GM23338 (cell line): Measurements from ENCODE around the gene NDUFAF8. TPM values are rescaled to one million over a fixed set of nuclear protein-coding genes. Genes with fewer than 3 reads are reported as not detected.

Experiments used
- ATAC-seq: fragments of 200-7000 bp; cut with Tn5 transposase; 3 replicates; pipeline ENCODE4 v1.9.1; 2020
- DNase-seq: peaks from one replicate; pipeline ENCODE4 v3.0.0-alpha.2; 2015; ENCODE audit warnings: low spot score
- H2AFZ ChIP-seq: fragments of 200-600 bp; sonication (generic); 2 replicates; pipeline ENCODE4 v1.8.0; 2016; ENCODE audit warnings: antibody characterized with exemption, mild to moderate bottlenecking, moderate library complexity
- H3F3A ChIP-seq: fragments of 200-600 bp; sonication (generic); replicated peaks from 2 replicates; pipeline ENCODE4 v1.8.0; 2017; ENCODE audit warnings: antibody characterized with exemption, mixed run types, low read depth
- H3K27ac ChIP-seq: fragments of 200-600 bp; sonication (generic); 2 replicates; pipeline ENCODE4 v1.6.1; 2016; ENCODE audit warnings: low read depth
- H3K27me3 ChIP-seq: fragments of 200-600 bp; sonication (generic); 2 replicates; pipeline ENCODE4 v1.8.0; 2016; ENCODE audit warnings: mild to moderate bottlenecking, mixed run types, moderate library complexity; ENCODE audit not compliant: insufficient read depth
- H3K36me3 ChIP-seq: fragments of 200-600 bp; sonication (generic); 2 replicates; pipeline ENCODE4 v1.8.0; 2016; ENCODE audit warnings: mild to moderate bottlenecking; ENCODE audit not compliant: insufficient read depth
- H3K4me1 ChIP-seq: fragments of 200-600 bp; sonication (generic); 2 replicates; pipeline ENCODE4 v1.8.0; 2016; ENCODE audit warnings: mild to moderate bottlenecking, moderate library complexity; ENCODE audit not compliant: insufficient read depth
- H3K4me2 ChIP-seq: fragments of 200-600 bp; sonication (generic); 2 replicates; pipeline ENCODE4 v1.7.1; 2017; ENCODE audit warnings: mixed run types
- H3K4me3 ChIP-seq: fragments of 200-600 bp; sonication (generic); 2 replicates; pipeline ENCODE4 v1.6.1; 2016; ENCODE audit warnings: mixed run types
- H3K79me2 ChIP-seq: fragments of 200-600 bp; sonication (generic); replicated peaks from 2 replicates; pipeline ENCODE4 v1.8.0; 2017; ENCODE audit warnings: mild to moderate bottlenecking; ENCODE audit not compliant: insufficient read depth
- H3K9me2 ChIP-seq: fragments of 200-600 bp; sonication (generic); 2 replicates; pipeline ENCODE4 v1.8.0; 2017; ENCODE audit not compliant: insufficient read depth
- H4K20me1 ChIP-seq: fragments of 200-600 bp; sonication (generic); replicated peaks from 2 replicates; pipeline ENCODE4 v1.8.0; 2017; ENCODE audit warnings: mild to moderate bottlenecking; ENCODE audit not compliant: insufficient read depth
- H3K27ac Mint-ChIP-seq: 2 replicates; pipeline ENCODE4 v1.8.0; 2020; ENCODE audit warnings: inconsistent platforms, mild to moderate bottlenecking, moderate library complexity, mixed read lengths
- H3K27me3 Mint-ChIP-seq: 3 replicates; pipeline ENCODE4 v1.8.0; 2022; ENCODE audit warnings: low read depth, mild to moderate bottlenecking, moderate library complexity, mixed read lengths, inconsistent platforms; ENCODE audit not compliant: insufficient read depth, poor library complexity
- H3K36me3 Mint-ChIP-seq: 3 replicates; pipeline ENCODE4 v1.8.0; 2021; ENCODE audit warnings: low read depth, mild to moderate bottlenecking, inconsistent platforms, moderate library complexity, mixed read lengths
- H3K4me1 Mint-ChIP-seq: 3 replicates; pipeline ENCODE4 v1.8.0; 2020; ENCODE audit warnings: mild to moderate bottlenecking, inconsistent platforms, mixed read lengths
- H3K4me3 Mint-ChIP-seq: 3 replicates; pipeline ENCODE4 v1.8.0; 2021; ENCODE audit warnings: moderate library complexity, mild to moderate bottlenecking, inconsistent platforms, mixed read lengths
- H3K9me3 Mint-ChIP-seq: 3 replicates; pipeline ENCODE4 v1.8.0; 2020; ENCODE audit warnings: moderate library complexity, mild to moderate bottlenecking, inconsistent platforms, mixed read lengths
- CREB1 ChIP-seq: fragments of 250-450 bp; sonication (Bioruptor Pico); IDR thresholded peaks from 2 replicates; pipeline ENCODE4 v1.5.0; 2020; ENCODE audit warnings: low read depth, mild to moderate bottlenecking, moderate library complexity
- EZH2 ChIP-seq: fragments of 200-600 bp; sonication (generic); IDR thresholded peaks from one replicate; pipeline ENCODE4 v1.8.0; 2017; ENCODE audit warnings: antibody characterized with exemption, mild to moderate bottlenecking, low read depth; ENCODE audit not compliant: unreplicated experiment
- EZH2phosphoT487 ChIP-seq: fragments of 200-600 bp; sonication (generic); IDR thresholded peaks from one replicate; pipeline ENCODE4 v1.8.1; 2018; ENCODE audit warnings: antibody characterized with exemption; ENCODE audit not compliant: unreplicated experiment
- JUNB ChIP-seq: IDR thresholded peaks from one replicate; pipeline ENCODE4 v1.6.1; 2016; ENCODE audit warnings: antibody characterized with exemption; ENCODE audit not compliant: unreplicated experiment
- NANOG ChIP-seq: IDR thresholded peaks from 2 replicates; pipeline ENCODE4 v1.6.1; 2016; ENCODE audit warnings: antibody characterized with exemption, borderline replicate concordance
- REST ChIP-seq: IDR thresholded peaks from one replicate; pipeline ENCODE4 v1.6.1; 2018; ENCODE audit warnings: antibody characterized with exemption; ENCODE audit not compliant: unreplicated experiment
- STAT1 ChIP-seq: IDR thresholded peaks from one replicate; pipeline ENCODE4 v1.6.1; 2016; ENCODE audit warnings: antibody characterized with exemption; ENCODE audit not compliant: unreplicated experiment
- ZNF331 ChIP-seq: fragments of 250-450 bp; sonication (Bioruptor Pico); IDR thresholded peaks from 2 replicates; pipeline ENCODE4 v1.5.0; 2020; ENCODE audit warnings: low read depth, mild to moderate bottlenecking, moderate library complexity
- ZNF462 ChIP-seq: fragments of 250-450 bp; sonication (Bioruptor Pico); IDR thresholded peaks from 2 replicates; pipeline ENCODE4 v1.5.0; 2020; ENCODE audit warnings: mild to moderate bottlenecking, moderate library complexity
- polyA plus RNA-seq: library from polyadenylated mRNA; unstranded; fragments of >200 nt; fragmentation: Nextera tagmentation; extraction: Ambion mirVana; gene quantifications from 2 replicates; pipeline ENCODE4 v1.2.1, GENCODE V29; 2016
- total RNA-seq: library from RNA; depleted of rRNA; stranded (reverse); fragments of >200 nt; shearing (Covaris generic); gene quantifications from 2 replicates; pipeline ENCODE4 v1.2.3, GENCODE V29; 2014

The NDUFAF8 gene
- total and polyA plus RNA-seq, 2 experiments from 2014 or later = 21.5 to 156 TPM

GRCh38 chr17:81289627-81290026 is 50.5 kb downstream of the NDUFAF8 start (continued):
- TF ChIP-seq ZNF462 (CRISPR knock-in tag) = no peak

GRCh38 chr17:81290230-81290629 is 51.1 kb downstream of the NDUFAF8 start:
- H3K27ac Mint-ChIP-seq = no peak overlapping the region
- Histone ChIP-seq H3K9me2 (no peaks in the 10 kb centered on the region), H3K4me2 (no peak overlapping the region), H3K27ac (no peak overlapping the region), H3F3A (no peaks in the 10 kb centered on the region), H3K4me3 (no peak overlapping the region), H3K27me3 (no peaks in the 10 kb centered on the region), H3K4me1 (peaks cover 4% of the 10 kb centered on the region; the same call in 1 of the 2 replicates), H3K79me2 (peaks cover 41% of the 10 kb centered on the region), H4K20me1 (peaks cover 30% of the 10 kb centered on the region), H3K36me3 (no peaks in the 10 kb centered on the region), H2AFZ (no peak overlapping the region)
- H3K4me3 Mint-ChIP-seq = no peak overlapping the region
- no peak for DNase-seq
- peaks cover 5% of the 10 kb centered on the region; the same call in 2 of the 3 replicates for H3K4me1 Mint-ChIP-seq
- peaks cover 7% of the 10 kb centered on the region; the same call in 2 of the 3 replicates for H3K36me3 Mint-ChIP-seq
- H3K9me3 Mint-ChIP-seq = no peaks in the 10 kb centered on the region
- peaks cover 8% of the 10 kb centered on the region for H3K27me3 Mint-ChIP-seq
- no peak for ATAC-seq
- TF ChIP-seq CREB1 (no peak), STAT1 (no peak), JUNB (no peak), NANOG (no peak), REST (no peak), EZH2 (no peak), ZNF331 (CRISPR knock-in tag) (no peak), EZH2phosphoT487 (no peak)
